GM21381 (cell line): Measurements from ENCODE around the gene MRPS12.
"Not testable (repeated sequence)": the region's sequence is repeated elsewhere in the genome, so short reads cannot be mapped to it uniquely, and the experiment has no call there.

Experiments used
- ATAC-seq: cut with Tn5 transposase; IDR thresholded peaks from one replicate; pipeline ENCODE4 v1.9.1; 2021; ENCODE audit warnings: mild to moderate bottlenecking, moderate library complexity; ENCODE audit not compliant: unreplicated experiment

Gene MRPS12

DNA sequence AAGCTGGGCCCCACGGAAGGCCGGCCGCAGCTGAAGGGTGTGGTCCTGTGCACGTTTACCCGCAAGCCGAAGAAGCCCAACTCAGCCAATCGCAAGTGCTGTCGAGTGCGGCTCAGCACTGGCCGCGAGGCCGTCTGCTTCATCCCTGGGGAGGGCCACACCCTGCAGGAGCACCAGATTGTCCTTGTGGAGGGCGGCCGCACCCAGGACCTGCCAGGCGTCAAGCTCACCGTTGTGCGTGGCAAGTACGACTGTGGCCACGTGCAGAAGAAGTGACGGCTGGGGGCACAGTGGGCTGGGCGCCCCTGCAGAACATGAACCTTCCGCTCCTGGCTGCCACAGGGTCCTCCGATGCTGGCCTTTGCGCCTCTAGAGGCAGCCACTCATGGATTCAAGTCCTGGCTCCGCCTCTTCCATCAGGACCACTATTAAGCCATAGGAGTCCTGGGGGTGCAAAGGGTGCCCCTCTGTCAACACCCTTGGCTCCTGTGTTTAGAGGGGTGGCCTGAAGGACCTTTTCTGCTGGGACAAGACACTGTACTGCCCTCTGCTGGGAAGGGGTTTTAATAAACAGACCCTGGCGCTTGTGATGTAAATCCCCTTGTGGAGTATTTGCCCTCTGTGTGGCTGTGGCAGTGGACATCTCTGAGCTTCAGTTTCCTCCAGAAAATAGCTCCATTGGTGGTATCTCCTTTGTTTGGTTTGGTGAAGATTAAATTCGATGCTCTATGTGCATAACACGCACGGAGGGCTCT is 1.9 kb downstream of the MRPS12 start:
- no peak for ATAC-seq

GRCh38 chr19:38933544-38933943 is 2.8 kb downstream of the MRPS12 start:
- ATAC-seq, result no peak

- ATAC-seq, result no peak
These were observed 9.2 kb downstream of the MRPS12 start for GRCh38 chr19:38939957-38940356.

DNA sequence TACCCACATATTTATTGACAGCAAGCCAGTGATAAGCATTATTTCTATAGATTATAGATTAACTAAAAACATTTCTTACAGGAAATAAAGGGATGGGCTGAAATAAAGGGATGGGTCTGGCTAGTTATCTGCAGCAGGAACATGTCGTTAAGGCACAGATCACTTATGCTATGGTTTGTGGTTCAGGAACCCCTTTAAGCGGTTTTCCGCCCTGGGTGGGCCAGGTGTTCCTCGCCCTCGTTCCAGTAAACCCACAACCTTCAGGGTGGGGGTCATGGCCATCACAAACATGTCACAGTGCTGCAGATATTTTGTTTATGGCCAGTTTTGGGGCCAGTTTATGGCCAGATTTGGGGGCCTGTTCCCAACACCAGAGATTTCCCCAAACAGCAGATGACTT is 10.7 kb downstream of the MRPS12 start:
- ATAC-seq, result not testable (repeated sequence)

DNA sequence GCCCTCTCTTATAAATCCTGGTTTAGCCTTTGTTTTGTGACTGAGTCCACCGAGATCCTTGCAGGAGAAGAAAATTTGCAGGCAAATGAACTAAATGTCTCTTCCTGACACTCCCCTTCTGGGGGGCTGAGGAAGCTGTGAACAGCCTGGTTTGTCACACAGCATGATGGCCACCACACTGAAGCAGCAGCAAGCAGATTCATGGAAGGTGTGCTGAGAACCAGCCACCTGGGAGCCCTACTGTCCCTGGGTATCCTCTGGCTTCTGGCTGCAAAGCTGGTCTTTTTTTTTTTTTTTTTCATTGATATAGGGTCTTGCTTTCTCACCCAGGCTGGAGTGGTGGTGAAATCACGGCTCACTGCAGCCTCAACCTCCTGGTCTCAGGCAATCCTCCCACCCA is 11.2 kb downstream of the MRPS12 start:
- no peak for ATAC-seq

GRCh38 chr19:38942471-38943181 is 11.9 kb downstream of the MRPS12 start:
- no peak for ATAC-seq

GRCh38 chr19:38944981-38945506 is 14.3 kb downstream of the MRPS12 start:
- ATAC-seq, result no peak

- ATAC-seq, result no peak
These were observed 15.0 kb downstream of the MRPS12 start for GRCh38 chr19:38945562-38946228.

- ATAC-seq, result no peak
These were observed 15.7 kb downstream of the MRPS12 start for GRCh38 chr19:38946229-38947010.

DNA sequence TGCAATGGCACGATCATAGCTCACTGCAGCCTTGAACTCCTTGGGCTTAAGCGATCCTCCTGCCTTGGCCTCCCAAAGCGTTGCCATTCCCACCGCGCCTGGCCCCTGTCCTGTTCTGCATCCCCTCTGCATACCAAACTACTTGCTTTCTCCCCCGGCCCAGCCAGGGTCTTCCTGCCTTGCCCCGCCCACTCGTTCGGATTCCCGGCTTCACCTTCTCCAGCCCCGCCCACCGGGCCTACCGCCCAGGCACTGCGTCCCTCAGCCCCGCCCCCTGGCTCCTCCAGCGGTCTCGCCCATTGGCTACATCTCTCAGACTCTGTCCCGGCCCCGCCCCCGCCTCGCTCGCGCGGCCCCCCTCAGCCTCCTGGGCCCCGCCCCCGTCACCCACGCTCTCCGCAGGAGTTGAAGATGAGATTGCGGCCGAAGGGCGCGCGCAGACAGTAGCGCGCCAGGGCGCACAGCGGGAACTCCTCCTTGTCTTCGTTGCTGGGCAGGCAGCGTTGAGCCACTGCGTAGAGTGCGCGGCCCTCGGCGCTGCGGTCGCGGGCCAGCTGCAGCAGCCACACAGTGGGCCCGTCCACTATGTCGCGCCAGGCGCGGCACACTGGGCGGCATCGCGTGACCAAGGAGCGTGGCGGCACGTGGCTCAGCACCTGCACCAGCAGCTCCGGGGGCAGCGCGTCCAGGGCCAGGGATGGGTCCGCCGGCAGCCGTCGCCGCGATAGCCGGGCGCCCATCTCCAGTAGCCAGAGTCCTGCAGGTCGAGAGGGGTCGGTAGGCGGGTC is 19.0 kb downstream of the MRPS12 start:
- no peak for ATAC-seq

GRCh38 chr19:38951187-38951586 is 20.4 kb downstream of the MRPS12 start:
- ATAC-seq, result no peak

DNA sequence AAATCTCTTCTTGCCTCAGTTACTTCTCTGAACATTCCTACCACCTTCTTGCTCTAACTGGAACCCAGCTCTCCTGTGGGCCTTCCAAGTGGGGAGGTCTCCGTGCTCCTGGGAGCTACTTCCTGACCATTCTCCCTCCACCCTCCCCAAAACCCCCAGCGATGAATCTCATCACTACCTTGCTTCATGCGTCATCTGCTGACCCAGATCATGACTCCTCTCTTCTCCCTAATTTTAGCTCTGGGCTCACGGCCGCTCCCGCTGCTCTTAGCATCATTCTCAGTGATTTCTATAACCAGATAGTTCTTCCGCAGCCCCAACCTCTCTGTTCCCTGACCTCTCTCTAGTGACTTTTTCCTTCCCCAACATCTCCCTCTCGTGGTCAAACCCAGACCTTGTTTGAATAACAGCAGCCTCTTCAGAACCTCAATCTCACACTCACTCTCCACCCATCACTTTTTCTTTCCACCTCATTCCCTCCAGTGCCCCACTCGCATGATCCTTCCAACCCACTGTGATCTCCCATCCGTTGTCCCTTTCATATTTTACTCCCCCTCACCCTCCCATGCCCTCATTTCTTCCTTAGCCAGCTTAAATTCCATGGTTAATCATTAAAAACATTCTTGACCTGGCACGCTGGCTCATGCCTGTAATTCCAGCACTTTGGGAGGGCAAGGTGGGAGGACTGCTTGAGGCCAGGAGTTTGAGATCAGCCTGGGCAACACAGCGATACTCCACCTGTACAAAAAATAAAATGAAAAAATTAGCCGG is 21.8 kb downstream of the MRPS12 start:
- ATAC-seq, result no peak

- no peak for ATAC-seq
These were observed 22.9 kb downstream of the MRPS12 start for GRCh38 chr19:38953677-38954076.

DNA sequence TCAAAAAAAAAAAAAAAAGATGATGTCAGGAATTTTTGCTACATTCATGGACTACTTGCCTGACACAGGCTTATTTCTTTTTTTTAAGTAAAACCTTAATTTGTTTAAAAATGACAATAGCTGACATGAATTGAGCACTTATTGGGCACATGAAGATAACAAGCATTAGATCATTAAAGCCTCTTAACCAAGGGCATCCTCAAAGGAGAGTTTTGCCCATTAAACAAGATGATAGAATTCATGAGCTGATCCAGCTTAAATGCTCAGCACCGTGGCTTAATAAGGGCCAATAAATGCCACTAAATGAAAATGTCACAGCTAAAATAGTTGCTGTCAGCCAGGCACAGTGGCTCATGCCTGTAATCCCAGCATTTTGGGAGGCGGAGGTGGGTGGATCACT is 25.5 kb downstream of the MRPS12 start:
- ATAC-seq, result no peak

DNA sequence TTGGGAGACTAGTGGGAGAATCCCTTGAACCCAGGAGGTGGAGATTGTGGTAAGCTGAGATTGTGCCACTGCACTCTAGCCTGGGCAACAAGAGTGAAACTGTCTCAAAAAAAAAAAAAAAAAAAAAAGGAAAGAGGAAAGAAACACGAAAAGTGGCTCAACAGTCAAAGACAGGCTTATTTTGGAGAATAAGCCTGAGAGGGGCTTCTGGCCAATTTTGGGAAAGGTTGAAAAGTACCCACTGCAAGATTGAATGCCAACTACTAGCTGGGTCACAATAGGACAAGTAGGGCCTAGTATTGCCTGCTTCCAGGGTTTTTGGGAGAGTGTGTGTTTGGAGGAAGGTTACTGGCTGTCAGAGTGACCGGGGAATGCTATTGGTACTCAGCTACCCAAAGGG is 27.6 kb downstream of the MRPS12 start:
- no peak for ATAC-seq

DNA sequence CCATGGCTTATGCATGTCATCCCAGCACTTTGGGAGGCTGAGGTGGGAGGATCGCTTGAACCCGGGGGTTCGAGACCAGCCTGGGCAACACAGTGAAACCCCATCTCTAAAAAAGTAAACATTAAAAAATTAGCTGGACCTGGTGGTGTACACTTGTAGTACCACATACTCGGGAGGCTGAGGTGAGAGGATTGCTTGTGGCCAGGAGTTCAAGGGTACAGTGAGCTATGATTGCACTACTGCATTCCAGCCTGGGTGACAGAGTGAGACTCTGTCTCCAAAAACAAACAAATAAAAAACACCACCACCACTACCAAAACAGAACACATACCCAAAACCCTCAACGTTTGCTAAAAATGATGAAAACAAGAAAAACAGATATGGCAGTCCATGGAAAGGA is 28.9 kb downstream of the MRPS12 start:
- no peak for ATAC-seq

- no peak for ATAC-seq
These were observed 34.0 kb downstream of the MRPS12 start for GRCh38 chr19:38964738-38965137.

DNA sequence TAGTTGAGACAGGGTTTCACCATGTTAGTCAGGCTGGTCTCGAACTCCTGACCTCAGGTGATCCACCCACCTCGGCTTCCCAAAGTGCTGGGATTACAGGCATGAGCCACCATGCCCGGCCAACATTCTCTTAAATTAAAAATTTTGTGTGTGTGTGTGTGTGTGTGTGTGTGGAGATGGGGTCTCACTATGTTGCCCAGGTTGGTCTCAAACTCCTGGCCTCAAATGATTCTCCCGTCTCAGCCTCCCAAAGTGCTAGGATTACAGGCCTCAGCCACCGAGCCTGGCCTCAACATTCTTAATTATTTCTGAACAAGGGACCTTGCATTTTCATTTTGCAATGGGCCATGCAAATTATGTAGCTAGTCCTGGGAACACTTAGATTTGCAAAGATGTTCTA is 35.4 kb downstream of the MRPS12 start:
- not testable (repeated sequence) for ATAC-seq
